NOMO-1 treated with dmso at 0.1 percent for 144 hours (cell line): ENCODE results near the gene ABCC11.

ENCODE experiments used
- DNase-seq: peaks from one replicate; lab custom pipeline; 2025; ENCODE audit not compliant: unreplicated experiment; lab: John Stamatoyannopoulos, UW

ABCC11 gene

DNA sequence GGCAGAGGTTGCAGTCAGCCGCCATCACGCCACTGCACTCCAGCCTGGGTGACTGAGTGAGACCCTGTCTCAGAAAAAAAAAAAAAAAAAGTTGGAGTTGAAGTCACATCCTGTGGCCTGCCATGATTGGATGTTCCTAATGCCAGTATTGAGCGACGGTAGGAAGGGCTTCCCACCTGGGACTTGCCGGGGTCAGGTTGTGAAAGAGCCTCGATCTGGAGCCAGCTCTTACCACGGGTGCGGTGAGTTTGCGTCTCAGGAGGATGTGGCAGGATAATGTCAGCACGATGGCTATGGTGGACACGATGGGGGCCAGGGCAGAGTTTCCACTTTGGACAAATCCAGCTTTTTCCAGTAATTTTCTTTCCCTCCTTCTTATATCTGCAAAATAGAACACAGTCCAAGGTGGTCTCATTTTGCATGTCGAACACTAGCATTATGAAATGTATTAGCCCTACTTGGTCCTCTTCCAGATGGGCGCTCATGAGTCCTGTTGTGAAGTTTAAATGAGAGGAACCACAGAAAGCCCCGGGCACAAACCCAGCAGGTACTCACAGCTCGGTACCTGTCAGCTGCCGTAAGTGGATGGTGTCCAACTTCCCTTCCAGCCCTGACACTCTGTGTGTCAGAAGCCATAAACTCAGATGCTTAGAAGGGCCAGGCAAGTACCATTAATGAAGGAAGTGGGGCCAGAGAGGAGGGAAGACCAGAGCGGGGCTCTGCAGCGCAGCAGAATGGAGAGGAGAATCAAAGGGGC, 113.7 kb downstream of the ABCC11 start:
- no peak for DNase-seq

GRCh38 chr16:48132696-48133095, 114.6 kb downstream of the ABCC11 start:
- no peak for DNase-seq

DNA sequence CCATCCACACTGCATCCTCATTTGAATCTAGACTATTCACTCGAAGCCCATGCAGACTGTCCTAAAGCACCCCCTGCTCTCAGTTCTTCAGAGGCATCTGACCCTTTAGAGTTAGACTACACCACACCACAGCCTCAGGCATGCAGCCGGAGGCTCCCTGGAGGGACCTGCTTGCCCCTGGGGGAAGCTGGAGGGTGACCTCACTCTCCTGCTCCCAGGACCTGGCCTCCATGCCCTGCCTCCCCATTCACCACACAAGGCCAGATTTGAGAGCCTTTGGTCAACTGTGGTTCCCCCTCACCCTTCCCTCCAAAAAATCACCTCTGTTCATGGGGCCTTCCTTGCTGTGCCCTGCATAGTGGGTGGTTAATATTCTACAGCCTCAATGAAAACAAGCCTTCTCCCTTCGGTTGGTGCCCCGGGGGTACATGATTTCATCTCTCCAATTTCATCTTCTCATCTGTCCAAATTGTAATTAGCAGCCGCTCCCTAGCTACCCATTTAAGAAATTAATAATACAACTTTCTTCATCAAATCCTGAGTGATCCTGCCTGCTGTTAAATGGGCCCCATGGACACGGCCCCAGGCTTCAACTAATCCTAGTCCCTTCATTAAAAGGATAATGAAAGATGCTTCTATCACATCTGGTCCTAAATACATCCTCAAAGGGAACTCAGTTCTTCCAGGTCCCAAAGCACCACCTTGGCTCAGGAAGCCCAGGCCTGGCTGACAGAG, 116.0 kb downstream of the ABCC11 start:
- no peak for DNase-seq

DNA sequence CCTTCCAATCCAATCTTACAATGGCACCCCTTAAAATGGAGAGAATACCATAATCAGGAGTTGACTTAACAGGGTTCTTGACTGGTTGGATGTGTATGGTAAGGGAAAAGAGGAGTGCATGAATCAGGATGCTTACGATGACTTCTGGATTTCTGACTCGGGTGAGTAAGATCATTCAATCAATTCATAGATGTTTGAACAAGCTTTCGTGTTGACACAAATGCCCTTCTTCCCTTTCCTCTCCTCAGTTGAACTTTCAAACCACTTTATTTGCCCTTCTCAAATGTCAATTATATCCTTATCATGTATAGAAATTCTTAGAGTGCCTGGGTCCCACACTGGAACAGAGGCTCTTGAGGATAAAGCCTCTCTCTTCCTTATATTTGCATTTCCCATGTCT, 117.4 kb downstream of the ABCC11 start:
- DNase-seq, result no peak

DNA sequence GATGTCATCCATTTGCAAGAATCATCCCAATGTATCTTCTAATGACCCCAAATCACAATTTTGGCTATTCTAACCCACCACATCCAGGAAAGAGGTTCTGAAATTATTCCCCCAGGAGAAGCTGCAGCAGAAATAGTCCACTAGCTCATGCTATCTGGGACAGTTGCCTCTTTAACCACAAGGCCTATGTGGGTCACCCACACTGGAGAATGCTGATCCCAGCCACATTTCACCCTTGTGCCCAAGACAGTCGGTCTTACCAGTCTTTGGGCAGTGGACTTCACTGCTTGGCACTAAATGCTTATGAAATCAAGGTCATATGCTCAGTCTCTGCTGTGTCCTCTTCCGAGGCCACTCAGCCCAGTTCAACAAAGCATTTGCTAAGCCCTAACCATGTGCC, 118.6 kb downstream of the ABCC11 start:
- no peak for DNase-seq

DNA sequence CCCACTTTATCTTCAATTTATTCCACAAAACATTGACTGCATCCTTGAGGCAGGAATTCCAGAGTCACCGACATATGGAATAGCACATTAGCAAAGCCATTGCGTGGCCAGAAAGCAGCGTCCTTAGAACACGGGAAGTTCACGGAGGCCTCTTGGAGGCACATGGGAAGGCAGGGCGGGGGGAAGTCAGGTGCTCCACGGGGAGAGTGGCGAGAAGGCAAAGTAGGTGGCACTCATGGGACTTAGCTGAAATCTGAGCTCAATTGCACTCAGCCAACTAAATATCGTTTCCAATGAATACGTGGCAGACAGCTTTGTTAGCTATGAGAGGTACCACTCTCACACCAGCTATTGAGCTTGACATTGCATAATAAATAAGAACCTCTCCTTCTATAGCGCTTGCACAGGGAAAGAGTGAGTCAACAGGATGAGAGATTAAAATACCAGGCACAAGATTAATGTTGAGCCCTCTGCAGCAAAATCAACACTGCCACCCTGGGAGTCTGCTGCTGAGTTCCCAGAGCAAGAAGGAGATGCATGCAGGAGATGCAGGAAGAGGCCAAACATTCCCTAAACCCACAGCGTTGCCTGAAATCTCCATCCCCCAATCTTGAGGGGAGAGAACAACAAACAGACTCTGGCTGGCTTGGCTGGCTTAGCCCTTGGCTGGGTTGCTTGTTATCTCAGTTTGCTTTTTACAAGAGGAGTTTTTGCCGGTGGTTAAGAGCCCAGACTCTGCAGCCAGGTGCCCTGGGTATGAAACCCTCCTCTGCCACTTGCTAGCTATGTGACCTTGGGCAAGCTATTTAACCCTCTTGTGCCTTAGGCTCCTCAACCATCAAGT, 120.3 kb downstream of the ABCC11 start:
- no peak for DNase-seq

- DNase-seq, result no peak
Observed at GRCh38 chr16:48125888-48126287, 121.5 kb downstream of the ABCC11 start.

DNA sequence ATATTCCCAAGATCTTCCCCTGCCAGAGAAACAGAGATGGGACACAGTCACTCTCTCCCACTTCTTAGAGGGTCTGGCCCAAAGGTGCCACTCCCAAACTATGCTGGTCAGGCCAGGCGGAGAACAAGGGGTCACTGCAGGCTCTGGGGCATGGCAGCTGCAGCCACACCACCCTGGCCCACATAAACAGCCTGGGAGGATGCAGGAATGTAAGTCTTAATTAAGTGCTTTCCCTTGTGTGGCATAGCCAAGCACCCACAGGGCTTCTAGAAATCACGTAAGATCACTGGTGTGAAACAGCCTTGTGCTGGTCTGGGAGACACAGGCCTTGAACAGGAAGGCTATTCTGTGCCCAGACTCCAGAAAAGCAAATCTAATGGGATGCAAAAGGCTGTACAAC, 123.1 kb downstream of the ABCC11 start:
- no peak for DNase-seq

DNA sequence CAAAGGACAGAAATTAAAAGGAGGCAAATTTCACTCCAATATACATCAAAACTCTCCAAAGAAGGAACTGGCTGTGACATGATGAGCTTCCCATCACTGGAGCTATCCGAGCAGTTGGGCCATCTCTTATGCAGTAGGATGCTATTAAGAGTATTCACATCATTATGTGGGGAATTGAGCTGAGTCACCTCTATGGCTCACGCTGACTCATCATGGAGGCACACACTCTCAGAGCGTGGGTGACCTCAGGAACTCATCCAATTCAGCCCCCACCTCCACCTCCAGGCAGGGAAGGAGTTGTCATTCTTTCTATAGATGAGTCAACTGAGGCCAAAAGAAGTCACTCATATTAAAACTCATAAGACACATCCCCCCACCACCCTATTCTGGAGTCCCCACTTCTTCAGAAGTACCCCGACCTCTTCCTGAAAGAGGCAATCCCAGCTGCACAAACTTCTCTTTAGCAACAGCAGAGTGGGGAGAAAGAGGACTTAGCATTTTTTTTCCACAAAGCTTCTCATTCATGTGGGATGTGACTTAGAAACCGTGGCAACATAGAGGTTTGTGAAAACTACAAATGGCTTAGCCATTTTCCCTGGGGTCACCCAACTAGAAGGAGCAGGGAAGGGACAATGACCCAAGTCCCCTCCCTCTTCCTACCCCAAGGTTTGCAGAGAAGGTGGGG, 124.1 kb downstream of the ABCC11 start:
- no peak for DNase-seq

DNA sequence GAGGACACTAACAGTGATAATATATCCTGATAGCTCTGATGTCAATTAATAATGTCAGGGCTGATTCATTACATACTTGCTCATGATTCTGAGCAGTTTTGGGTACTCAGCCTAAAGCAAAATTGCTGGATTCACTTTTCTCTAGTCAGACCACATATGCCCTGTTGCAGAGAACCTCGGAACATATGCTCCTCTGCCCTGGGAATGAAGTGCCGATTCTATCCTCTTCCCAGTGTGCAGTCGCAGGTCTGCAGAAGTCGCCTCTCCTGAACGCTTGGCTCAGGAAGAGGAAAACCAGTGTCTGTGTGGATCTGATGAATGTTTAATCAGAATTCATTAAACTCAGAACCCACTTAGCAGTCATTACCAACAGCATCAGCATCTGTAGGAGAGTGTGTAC, 126.1 kb downstream of the ABCC11 start:
- DNase-seq, result no peak

DNA sequence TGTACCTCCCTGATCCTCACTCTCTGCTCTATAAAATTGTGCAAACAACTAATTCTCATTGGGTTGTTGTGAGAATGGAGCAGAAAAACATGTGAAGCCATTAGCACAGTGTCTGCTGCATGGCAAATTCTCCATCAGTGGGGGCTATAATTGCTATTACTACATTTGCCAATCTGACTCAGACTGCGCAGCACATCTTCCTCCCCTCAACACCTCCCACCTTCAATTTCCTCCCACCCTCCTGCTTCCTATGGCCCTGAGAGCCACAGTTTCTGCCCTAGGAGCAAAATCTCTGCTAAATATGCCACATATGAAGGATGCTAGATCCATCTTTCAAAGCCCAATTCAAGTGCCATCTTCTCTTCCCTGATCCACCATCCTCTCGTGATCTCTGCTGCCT, 128.5 kb downstream of the ABCC11 start:
- no peak for DNase-seq

DNA sequence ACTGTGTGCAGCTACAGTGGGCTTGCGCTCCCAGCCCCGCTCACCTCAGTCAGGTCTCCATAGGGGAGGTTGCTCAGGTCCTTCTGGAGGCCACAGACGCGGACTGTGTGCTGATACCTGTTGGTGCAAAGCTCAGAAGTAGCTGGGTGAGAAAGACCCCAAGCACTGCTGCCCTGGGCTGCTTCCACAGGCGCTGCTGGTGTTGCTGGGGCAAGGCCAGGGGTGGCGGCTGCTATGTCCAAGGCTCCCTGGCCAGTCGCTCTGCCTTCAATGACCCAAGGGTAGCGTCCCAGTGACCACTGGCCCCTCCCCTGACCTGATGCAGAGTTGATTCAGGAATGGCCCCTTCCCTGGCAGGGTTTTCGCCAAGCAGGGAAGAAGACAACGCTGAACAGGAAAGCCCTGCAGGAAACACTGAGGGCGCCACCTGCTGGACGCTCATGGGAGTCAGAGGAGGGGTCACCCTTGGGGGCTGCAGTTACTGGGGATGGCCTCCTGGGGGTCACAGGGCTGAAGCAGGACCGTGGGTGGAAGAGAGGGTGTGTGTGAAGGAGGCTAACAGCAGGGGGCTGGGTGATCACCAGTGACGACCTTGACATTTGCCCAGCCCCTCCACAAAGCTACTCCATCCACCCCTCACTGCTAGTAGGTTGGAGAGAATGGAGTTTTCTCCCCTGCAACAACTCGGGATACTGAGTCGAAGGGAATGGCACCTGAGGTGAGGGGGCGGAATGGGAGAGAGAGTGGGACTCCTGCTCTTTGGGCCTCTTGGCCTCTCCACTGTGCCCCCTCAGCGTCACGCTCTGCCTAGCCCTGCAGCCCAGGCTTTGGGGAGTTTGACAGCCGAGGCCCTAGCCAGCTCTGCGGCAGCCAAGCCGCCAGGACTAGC, 129.9 kb downstream of the ABCC11 start:
- DNase-seq, result no peak
